AG08396 (cell line): Measurements from ENCODE around the gene KCNQ2.

ENCODE experiments used
- DNase-seq: peaks from one replicate; pipeline ENCODE4 v3.0.0; 2012; ENCODE audit warnings: low spot score, mixed read lengths

Gene KCNQ2

DNA sequence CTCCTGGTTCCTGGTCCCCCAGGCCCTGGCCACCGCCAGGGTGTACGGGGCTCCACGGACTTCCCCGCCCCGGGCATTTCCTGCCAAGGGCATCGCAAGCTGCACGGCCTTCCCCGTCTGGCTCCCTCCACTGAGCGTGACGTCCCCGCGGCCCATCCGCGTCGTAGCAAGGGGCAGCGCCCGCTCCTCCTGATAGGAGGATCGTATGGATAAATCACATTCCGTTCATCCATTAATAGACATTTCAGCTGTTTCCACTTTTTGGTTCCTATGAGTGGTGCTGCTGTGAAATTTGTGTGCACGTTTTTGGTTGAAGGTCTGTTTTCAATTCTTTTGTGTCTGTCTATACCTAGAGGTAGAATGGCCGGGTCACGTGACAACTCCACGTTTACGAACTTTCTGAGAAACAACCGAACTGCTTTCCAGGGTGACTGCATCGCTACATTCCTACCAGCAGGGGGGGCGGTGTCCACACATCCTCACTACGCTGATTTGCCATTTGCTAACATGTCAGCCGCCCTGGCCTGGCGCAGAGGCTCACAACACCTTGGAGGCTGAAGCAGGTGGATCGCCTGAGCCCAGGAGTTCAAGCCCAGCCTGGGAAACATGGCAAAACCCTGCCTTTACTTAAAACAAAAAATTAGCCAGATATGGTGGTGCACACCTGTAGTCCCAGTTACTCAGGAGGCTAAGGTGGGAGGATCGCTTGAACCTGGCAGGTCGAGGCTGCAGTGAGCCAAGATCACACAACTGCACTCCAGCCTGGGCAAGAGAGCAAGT, 37.7 kb downstream of the KCNQ2 start:
- DNase-seq: peak; percentile 84

DNA sequence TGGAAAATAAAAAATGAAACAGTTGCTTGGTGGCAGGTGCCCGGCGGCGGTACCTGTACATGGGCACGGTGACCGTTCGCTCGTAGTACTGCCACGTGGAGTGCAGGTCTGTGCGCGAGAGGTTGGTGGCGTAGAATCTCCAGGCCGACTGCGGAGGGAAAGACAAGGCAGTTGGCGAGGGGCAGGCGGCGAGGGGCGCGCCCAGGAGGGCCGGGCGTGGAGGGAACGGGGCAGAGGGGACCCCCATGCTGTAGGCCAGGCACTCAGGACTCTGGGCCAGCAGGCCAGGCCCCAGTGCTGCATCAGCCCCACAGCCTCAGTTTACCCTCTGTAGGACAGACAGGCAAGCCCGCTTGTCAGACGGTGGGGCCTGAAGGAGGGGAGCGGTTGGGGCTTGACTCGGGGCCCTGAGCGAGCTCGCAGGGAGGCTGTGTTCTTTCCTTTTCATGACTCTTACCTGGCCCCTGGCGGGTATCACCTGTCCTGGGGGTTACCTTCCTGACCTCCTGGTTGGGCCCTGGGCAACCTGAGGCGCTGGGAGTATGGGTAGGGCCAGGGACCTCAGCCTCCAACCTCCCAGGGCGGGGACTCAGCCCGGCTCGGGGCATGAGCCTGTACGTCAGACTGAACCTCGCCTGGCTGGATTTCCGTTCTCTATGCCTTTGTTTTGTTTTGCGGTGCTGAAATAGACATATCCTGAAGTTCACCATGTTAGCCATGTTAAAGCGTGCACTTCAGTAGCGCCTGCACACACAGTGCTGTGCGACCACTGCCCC, 38.5 kb downstream of the KCNQ2 start:
- DNase-seq: no peak

DNA sequence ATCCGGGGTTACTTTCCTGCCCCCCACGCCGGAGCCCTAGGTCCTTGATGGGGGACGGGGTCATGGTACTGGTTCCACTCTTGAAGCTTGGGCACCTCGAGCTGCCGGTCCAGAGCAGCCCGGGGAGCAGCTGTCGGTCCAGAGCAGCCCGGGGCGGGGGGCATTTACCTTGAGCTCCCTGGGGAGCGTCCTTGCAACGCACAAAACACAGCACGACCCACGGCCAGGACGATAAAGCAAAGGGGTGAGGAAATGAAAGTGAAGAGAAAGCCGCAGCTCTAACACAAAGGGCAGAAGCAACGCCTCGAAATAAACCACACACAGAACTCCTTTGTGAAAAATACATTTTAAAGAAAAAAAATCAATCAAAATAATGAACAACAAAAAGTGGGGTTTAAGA, 39.1 kb downstream of the KCNQ2 start:
- no peak for DNase-seq

DNA sequence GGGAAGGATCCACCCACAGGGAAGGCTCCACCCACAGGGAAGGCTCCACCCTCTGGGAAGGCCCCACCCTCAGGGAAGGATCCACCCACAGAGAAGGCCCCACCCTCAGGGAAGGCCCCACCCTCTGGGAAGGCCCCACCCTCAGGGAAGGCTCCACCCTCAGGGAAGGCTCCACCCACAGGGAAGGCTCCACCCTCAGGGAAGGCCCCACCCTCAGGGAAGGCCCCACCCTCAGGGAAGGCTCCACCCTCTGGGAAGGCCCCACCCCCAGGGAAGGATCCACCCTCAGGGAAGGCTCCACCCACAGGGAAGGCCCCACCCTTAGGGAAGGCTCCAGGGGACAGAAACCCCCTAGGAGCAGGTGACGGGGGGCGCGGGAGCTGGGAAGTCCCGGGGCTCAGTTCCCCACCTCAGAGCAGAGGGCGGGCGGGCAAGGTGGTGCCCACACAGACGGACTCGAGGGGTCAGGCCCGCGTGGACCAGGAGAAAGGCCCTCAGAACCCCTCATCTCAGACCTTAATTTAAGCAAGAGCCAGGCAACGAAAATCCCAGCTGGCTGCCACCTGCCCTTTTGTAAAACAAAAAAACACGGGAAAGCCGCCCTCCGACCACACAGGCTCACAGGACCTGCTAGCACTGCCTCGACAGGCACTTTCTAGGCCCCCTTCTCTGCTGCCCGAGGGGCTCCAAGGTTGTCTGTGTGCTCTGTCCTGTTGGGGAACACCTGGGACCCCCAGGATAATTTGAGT, 39.7 kb downstream of the KCNQ2 start:
- DNase-seq: no peak

DNA sequence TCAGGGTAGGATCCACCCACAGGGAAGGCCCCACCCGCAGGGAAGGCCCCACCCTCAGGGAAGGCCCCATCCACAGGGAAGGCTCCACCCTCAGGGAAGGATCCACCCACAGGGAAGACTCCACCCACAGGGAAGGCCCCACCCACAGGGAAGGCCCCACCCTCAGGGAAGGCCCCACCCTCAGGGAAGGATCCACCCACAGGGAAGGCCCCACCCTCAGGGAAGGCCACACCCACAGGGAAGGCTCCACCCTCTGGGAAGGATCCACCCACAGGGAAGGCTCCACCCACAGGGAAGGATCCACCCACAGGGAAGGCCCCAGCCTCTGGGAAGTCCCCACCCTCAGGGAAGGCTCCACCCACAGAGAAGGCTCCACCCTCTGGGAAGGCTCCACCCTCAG, 40.5 kb downstream of the KCNQ2 start:
- DNase-seq: no peak

DNA sequence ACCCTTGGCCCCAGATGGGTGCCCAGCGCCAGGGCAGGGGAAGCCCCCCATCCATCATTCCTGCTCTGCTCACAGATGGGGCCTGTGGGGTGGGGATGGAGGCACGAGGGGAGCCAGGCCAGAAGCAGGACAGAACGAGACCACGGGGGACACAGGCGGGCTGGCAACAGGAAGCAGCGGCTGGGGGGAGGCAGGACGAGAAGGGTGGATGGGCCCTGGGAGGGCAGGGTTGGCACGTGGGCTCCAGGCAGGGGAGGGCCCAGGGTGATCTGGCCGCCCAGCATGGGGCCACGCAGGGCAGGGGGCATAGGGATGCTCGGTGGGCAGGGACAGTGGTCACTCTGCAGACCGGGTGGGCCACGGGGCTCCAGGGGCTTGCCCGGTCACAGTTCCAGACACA, 41.6 kb downstream of the KCNQ2 start:
- DNase-seq: no peak

DNA sequence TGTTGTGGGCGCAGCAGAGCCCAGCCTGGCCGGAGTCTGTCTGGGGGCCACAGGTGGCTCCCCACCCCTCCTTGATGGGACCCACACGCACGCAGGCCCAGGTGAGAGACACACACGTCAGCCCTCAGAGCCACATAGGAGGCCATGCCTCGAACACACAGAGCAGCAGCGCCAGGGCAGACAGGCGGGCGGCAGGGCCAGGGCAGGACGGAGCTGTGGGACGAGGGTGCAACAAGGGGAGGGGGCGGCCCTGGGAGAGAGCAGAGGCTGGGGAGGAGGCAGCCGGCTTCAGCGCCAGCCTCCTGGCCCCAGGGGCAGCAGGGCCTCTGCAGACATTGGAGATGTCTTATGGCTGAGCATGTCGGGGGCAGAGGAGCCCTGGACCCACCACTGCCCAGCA, 42.5 kb downstream of the KCNQ2 start:
- DNase-seq: no peak

- no peak for DNase-seq
Observed at GRCh38 chr20:63428906-63429575, 43.4 kb downstream of the KCNQ2 start.

DNA sequence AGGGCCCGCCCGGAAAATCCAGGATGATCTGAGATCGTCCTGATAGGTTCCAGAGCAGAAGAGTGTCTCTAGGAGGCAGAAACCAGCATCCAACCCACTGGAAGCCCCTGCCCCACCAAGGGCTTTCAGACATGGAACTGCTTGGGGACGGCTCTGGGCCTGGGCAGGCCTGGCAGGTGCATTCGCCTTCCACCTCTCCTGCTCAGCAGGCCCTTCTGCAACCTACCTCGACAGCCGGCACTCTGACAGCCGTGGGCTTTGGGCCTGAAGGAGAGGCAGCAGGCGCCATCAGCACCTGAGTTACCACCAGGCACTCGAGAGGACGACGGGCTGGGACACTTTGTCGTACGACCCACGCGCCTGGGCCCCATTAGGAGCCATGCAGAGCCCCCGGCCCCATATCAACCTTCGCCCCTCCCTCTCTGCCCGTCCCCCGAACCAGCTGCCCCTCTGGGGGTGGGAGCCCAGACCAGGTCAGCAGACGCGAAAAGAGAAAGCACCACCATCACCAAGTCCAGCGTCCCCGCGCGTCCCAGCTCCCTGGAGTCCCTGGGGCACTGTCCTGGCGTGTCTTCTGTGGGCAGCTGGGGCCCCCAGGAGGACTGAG, 44.6 kb downstream of the KCNQ2 start:
- DNase-seq: no peak

DNA sequence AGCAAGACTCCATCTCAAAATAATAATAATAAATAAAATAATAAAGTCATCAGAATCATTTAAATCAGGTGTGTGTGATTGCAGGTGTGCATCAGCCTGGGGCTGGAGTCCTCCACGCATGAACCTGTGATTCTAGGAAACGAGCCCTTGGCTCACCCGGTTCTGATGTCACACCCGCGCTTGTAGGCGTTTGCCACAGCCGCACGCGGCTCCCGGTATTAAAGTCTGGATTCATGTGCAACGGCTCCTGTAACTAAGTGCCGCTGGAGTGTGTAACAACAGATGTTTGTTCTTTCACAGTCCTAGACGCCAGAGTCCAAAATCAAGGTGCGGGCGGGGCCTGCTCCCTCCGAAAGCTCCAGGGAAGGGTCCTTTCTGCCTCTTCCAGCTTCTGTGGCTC, 45.2 kb downstream of the KCNQ2 start:
- no peak for DNase-seq

GRCh38 chr20:63425846-63426485, 46.5 kb downstream of the KCNQ2 start:
- DNase-seq: no peak

GRCh38 chr20:63424613-63425012, 47.8 kb downstream of the KCNQ2 start:
- DNase-seq: no peak

DNA sequence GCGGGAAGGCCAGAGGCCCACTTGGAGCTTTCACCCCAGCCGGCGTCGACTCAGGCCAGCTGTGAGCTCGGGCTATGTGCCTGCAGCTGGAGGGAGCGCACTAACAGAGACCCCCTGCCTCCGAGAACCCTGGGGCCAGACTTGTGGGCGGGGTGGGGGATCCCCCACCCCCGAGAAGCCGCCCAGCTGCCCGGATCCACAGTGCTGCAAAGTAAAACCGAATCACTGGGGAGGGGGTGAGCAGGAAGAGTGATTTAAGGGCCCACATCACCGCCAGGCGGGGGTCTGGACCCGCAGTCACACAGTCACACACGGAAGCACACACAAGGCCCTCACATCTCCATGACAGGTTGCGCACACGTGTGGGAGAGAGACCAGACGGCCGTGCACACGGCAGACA, 48.7 kb downstream of the KCNQ2 start:
- no peak for DNase-seq

DNA sequence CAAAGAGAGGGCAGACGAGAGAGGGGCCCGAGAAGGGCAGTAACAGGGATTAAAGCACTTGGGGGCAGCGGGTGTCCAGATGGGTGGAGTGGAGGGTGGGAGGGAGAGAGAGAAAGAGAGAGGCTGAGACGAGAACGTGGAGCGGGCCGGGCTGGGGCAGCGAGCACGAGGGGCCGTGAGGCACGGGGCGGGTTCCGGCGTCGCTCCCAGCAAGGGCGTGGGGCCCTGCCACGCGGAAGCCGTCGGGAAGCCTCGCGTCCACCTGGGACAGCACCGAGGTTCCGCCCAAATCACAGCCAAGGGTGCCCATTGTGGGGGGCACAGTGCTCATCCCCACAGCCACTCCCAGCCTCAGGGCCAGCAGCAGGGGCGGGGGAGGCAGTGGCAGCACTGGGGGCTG, 49.8 kb downstream of the KCNQ2 start:
- no peak for DNase-seq

GRCh38 chr20:63421913-63422312, 50.5 kb downstream of the KCNQ2 start:
- DNase-seq: no peak

GRCh38 chr20:63421094-63421692, 51.3 kb downstream of the KCNQ2 start:
- no peak for DNase-seq

- no peak for DNase-seq
Observed at GRCh38 chr20:63420359-63421093, 51.9 kb downstream of the KCNQ2 start.

- DNase-seq: no peak
Observed at GRCh38 chr20:63419299-63419698, 53.2 kb downstream of the KCNQ2 start.

DNA sequence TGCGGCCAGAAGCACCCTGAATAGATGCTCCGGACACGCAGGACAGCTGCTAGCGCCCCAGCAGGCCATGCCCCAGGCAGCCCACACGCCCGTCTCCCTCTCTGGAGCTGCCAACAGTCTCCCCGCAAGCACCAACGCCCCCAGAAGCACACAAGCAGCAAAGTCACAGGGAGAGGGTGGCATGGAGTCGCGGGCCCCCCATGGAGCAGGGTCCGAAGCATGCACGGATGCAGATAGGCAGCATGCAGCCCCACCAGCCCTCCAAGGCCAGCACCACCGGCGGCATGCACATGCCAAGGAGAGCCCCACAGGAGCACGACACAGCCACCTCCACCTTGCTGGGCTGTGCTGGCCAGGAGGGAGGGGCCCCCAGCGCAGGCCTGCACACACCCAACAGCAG, 53.8 kb downstream of the KCNQ2 start:
- no peak for DNase-seq

DNA sequence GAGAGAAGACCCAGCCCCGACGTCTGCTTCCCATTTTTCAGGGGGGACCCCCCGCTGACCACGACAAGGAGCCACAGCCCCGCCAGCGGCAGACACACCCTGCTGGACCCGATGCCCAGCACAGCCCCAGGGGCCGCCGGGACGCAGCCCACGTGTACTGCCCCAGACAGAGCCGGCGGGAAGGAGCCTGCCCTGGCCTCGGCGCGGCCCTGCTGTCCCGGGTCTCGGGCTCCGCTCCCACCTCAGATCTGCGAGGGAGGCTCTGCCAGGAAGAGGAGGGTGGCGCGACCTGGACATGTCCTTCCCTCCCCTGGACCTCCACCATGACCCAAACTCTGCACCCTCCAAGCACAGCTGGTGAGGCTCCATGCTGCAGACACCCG, 54.7 kb downstream of the KCNQ2 start:
- no peak for DNase-seq
